Measurements from ENCODE around the gene TOX2. TPM values are rescaled to one million over a fixed set of nuclear protein-coding genes. Genes with fewer than 3 reads are reported as not detected.

TOX2 gene
- total and polyA plus RNA-seq, 2 of the 8 experiments (the other 6 are each of a cell fraction or from before 2014, with no cell fraction given): 1.8 to 3.4 TPM

DNA sequence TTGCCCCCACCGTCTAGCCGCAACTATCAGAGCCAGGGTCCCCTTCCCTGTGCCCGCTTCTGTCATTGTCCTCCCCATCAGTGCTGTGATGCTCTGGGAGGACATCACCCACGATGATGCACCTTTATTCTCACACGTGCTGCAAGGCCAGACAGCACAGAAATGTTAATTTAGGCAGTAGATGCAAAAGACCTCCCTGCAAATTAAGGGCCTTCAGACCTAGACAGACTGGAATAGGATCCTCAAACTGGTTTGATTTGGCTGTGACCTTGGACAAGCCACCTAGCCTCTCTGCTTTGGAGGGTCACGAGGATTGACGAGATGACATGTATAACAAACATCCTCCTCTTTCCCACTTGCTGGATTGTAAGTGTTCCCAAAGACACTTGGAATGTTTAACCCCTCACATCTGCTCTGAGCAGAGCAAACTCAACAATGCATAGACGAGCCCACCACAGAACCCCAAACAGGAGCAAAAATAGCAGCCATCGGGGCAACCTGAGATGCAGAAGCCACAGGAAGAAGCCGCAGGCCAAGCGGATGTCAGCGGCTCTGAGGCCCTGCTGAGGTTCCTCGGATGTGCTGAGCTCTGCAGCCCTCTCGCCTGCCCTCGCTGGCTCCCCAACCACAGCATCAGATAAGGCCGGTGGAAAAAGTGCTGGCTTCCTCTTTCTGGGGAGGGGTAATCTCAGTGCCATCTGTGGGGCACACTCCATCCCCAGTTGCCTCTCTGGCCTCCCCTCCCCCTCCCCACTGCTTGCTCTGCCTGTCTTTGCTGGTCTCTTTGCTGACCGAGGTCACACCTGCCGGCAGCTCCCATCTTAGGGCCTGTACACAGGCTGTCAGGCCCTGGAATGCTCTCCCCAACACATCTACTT, 35.3 kb downstream of the TOX2 start:
- no peak overlapping the region for H2AFZ ChIP-seq (ENCODE audit: low read length)
- DNase-seq (ENCODE audit: low read depth in 1 of 2, low spot score in 2 of 2): no peak
- no peak for FAIRE-seq
- no peak overlapping the region for H3K27ac ChIP-seq (ENCODE audit: low read depth, low read length)
- no peaks in the 10 kb centered on the region for H4K20me1 ChIP-seq (replicated peaks in 1 of 2; ENCODE audit: control insufficient read depth in 1 of 2, insufficient read depth in 2 of 2, low read length in 2 of 2)
- no peak overlapping the region; the same call in 1 of the 2 replicates for H2BK5ac ChIP-seq (ENCODE audit: low read depth, low read length)
- no peak overlapping the region for H2BK12ac ChIP-seq (ENCODE audit: low read depth, low read length)
- H2BK15ac ChIP-seq (ENCODE audit: low read length): no peak overlapping the region
- H3K4me2 ChIP-seq (ENCODE audit: insufficient read depth in 1 of 2, low read depth in 2 of 2, low read length in 2 of 2): no peak overlapping the region
- CTCF ChIA-PET (ENCODE audit: partially characterized antibody): interaction anchor here (1.5 kb wide), 1 partner anchor 10 kb away, joined by 4 read pairs; no protein-coding TSS in a partner anchor
- H2AK5ac ChIP-seq (ENCODE audit: low read depth, low read length): no peak overlapping the region
- no peak overlapping the region for H4K91ac ChIP-seq (replicated peaks; ENCODE audit: insufficient read length, low read length)
- no peak overlapping the region for H3K4me3 ChIP-seq (ENCODE audit: extremely low read depth in 1 of 4, insufficient read depth in 2 of 4, low read depth in 3 of 4, low read length in 4 of 4)
- no peak overlapping the region; the same call in 1 of the 2 replicates for H3K18ac ChIP-seq (ENCODE audit: extremely low read depth, low read length)
- H4K8ac ChIP-seq (ENCODE audit: extremely low read depth, insufficient read depth, low read length): no peak overlapping the region
- no peaks in the 10 kb centered on the region for H3K79me2 ChIP-seq (ENCODE audit: control insufficient read depth in 1 of 2, insufficient read depth in 2 of 2, low read length in 2 of 2)
- H3K4ac ChIP-seq (replicated peaks; ENCODE audit: insufficient read length, low read depth, low read length): no peak overlapping the region
- H3K36me3 ChIP-seq (ENCODE audit: control insufficient read depth in 2 of 4, insufficient read depth in 4 of 4, low read length in 3 of 4): no peaks in the 10 kb centered on the region
- H3K9ac ChIP-seq (replicated peaks in 1 of 4; ENCODE audit: extremely low read depth in 1 of 4, low read depth in 3 of 4, low read length in 3 of 4): no peak overlapping the region
- POLR2A ChIA-PET (ENCODE audit: partially characterized antibody): no interaction called here
- H3K9me3 ChIP-seq (ENCODE audit: insufficient read depth in 2 of 2, low read depth in 1 of 2, low read length in 1 of 2): no peaks in the 10 kb centered on the region
- H3K27me3 ChIP-seq (replicated peaks in 1 of 4; ENCODE audit: control insufficient read depth in 3 of 4, extremely low read depth in 1 of 4, insufficient read depth in 3 of 4, low read length in 3 of 4): no peaks in the 10 kb centered on the region
- H3K14ac ChIP-seq (ENCODE audit: insufficient read length): no peak overlapping the region
- H2BK20ac ChIP-seq (ENCODE audit: low read length): no peak overlapping the region
- H3K56ac ChIP-seq (replicated peaks; ENCODE audit: insufficient read length, low read depth, low read length): no peak overlapping the region
- H3K79me1 ChIP-seq (ENCODE audit: low read depth, low read length): no peaks in the 10 kb centered on the region
- 87% methylated on average over 18 of the region's 18 CpGs; no CpG with 5 or more reads in 1 of the 2 experiments for WGBS, 2 experiments (ENCODE audit: extremely low coverage in 1 of 2, insufficient coverage in 1 of 2, insufficient read length in 1 of 2, insufficient replicate concordance in 2 of 2, low coverage in 1 of 2, low lambda C conversion rate in 2 of 2, missing lambda C conversion rate in 1 of 2)
- no peak overlapping the region for H2BK120ac ChIP-seq (replicated peaks; ENCODE audit: low read depth, low read length)
- no peak overlapping the region for H4K5ac ChIP-seq (ENCODE audit: insufficient read length, low read depth, low read length)
- H3K23ac ChIP-seq (ENCODE audit: insufficient read length): no peak overlapping the region
- H3K23me2 ChIP-seq (ENCODE audit: low read depth, low read length): no peaks in the 10 kb centered on the region
- H3K4me1 ChIP-seq (replicated peaks in 1 of 4; ENCODE audit: control insufficient read depth in 3 of 4, insufficient read depth in 4 of 4, low read length in 3 of 4): peaks cover 0 to 2% (median 0%) of the 10 kb centered on the region in 4 experiments; a peak in 1 of 7 replicates
- TF ChIP-seq SUZ12 (IDR thresholded peaks at IDR 0.05; ENCODE audit: low read length) (no peak), GABPA (IDR thresholded peaks at IDR 0.05; ENCODE audit: borderline replicate concordance, insufficient read depth, low read length) (no peak), TEAD4 (IDR thresholded peaks at IDR 0.05; ENCODE audit: low read depth, low read length) (no peak), POU5F1 (IDR thresholded peaks at IDR 0.05; ENCODE audit: low read depth, low read length) (no peak)
- TF ChIP-seq, protein P1, sequence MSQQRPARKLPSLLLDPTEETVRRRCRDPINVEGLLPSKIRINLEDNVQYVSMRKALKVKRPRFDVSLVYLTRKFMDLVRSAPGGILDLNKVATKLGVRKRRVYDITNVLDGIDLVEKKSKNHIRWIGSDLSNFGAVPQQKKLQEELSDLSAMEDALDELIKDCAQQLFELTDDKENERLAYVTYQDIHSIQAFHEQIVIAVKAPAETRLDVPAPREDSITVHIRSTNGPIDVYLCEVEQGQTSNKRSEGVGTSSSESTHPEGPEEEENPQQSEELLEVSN (IDR thresholded peaks at IDR 0.05): no peak

All from H1 (cell line).